Fibroblast of lung (primary cell): ENCODE measurements around the gene FBN3. TPM values are rescaled to one million over a fixed set of nuclear protein-coding genes. Genes with fewer than 3 reads are reported as not detected.

Experiments used
- DNase-seq, 2 donors: peaks; one replicate each; pipeline versions ENCODE4 v3.0.0 to v3.0.0-alpha.2; 2010; ENCODE audit warnings: low read depth in 2 of 2
- H2AFZ ChIP-seq: 2 replicates; pipeline ENCODE4 v1.5.1; 2012; ENCODE audit warnings: low read length, control low read depth, inconsistent platforms
- H3K27ac ChIP-seq: 2 replicates; pipeline ENCODE4 v1.5.1; 2011; ENCODE audit warnings: low read length, control low read depth; ENCODE audit not compliant: insufficient read depth
- H3K27me3 ChIP-seq: 2 replicates; pipeline ENCODE4 v1.5.1; 2011; ENCODE audit warnings: mild to moderate bottlenecking, low read length; ENCODE audit not compliant: control insufficient read depth, insufficient read depth
- H3K36me3 ChIP-seq: 2 replicates; pipeline ENCODE4 v1.5.1; 2011; ENCODE audit warnings: low read length; ENCODE audit not compliant: control insufficient read depth, insufficient read depth
- H3K4me1 ChIP-seq: 2 replicates; pipeline ENCODE4 v1.5.1; 2011; ENCODE audit warnings: low read length; ENCODE audit not compliant: control insufficient read depth, insufficient read depth; ENCODE audit errors: extremely low read depth
- H3K4me2 ChIP-seq: 2 replicates; pipeline ENCODE4 v1.5.1; 2011; ENCODE audit warnings: low read length, control low read depth; ENCODE audit not compliant: insufficient read depth; ENCODE audit errors: extremely low read depth
- H3K4me3 ChIP-seq, 4 experiments: fragments of 200-600 bp in 1 of 4; sonication (generic) in 1 of 4; replicated peaks in 1 of 4; 2 replicates each; pipeline ENCODE4 v1.5.1; 2011 to 2016; ENCODE audit warnings: low read length in 4 of 4, low read depth in 3 of 4, mild to moderate bottlenecking in 3 of 4, control low read depth in 2 of 4, inconsistent platforms in 1 of 4, mixed read lengths in 1 of 4; ENCODE audit not compliant: insufficient read depth in 1 of 4; ENCODE audit errors: control extremely low read depth in 1 of 4
- H3K79me2 ChIP-seq: 2 replicates; pipeline ENCODE4 v1.5.1; 2012; ENCODE audit warnings: mild to moderate bottlenecking, low read length, inconsistent platforms; ENCODE audit not compliant: control insufficient read depth, insufficient read depth
- H3K9ac ChIP-seq: 2 replicates; pipeline ENCODE4 v1.5.1; 2011; ENCODE audit warnings: mild to moderate bottlenecking, low read length, control low read depth; ENCODE audit not compliant: insufficient read depth
- H3K9me3 ChIP-seq: 2 replicates; pipeline ENCODE4 v1.5.1; 2012; ENCODE audit warnings: low read depth, low read length; ENCODE audit not compliant: control insufficient read depth, insufficient read depth
- H4K20me1 ChIP-seq: 2 replicates; pipeline ENCODE4 v1.5.1; 2011; ENCODE audit warnings: low read length; ENCODE audit not compliant: control insufficient read depth, insufficient read depth; ENCODE audit errors: extremely low read depth
- EZH2 ChIP-seq: IDR thresholded peaks from 2 replicates; pipeline ENCODE4 v1.5.1; 2012; ENCODE audit warnings: low read length, control low read depth, mild to moderate bottlenecking; ENCODE audit errors: missing control alignments
- polyA plus RNA-seq, 2 donors: library from polyadenylated mRNA; depleted of rRNA in 1 of 2; stranded (reverse) in 1 of 2; unstranded in 1 of 2; fragments of >200 nt; gene quantifications; 2 replicates each; pipeline ENCODE4 v1.2.1, GENCODE V29; 2011 to 2012; ENCODE audit warnings: missing spikeins in 1 of 2
- total RNA-seq: library from RNA; depleted of rRNA; stranded (reverse); fragments of >200 nt; gene quantifications from 2 replicates; pipeline ENCODE4 v1.2.1, GENCODE V29; 2014
- TF ChIP-seq, protein P1 (sequence below), 2 donors: IDR thresholded peaks in 1 of 2; conservative IDR thresholded peaks in 1 of 2; 1 replicate in 1 of 2; 2 replicates in 1 of 2; pipeline ENCODE4 v1.5.1; 2011 to 2012; ENCODE audit warnings: low read length in 2 of 2, control low read depth in 1 of 2, inconsistent platforms in 1 of 2, low read depth in 1 of 2, mild to moderate bottlenecking in 1 of 2

The FBN3 gene
- total and polyA plus RNA-seq, 2 donors (not counting 1 experiment from before 2014, with no cell fraction given), result under 0.01 TPM; not detected in 1

DNA sequence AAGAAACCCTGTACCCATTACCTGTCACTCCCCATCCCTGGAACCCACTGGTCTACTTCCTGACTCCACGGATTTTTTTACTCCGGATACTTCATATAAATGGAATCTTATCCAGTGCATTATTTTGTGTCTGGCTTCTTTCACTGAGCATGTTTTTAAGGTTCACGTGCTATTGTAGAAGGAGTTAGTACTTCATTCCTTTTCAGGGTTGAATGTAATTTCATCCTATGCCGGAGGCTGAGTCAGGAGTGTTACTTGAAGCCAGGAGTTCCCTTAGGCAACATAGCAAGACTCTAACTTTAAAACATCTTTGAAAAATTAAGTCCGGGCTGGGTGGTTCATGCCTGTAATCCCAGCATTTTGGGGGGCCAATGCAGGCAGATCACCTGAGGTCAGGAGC is 126.0 kb downstream of the FBN3 start:
- no peak overlapping the region for H2AFZ ChIP-seq
- H3K4me1 ChIP-seq, result no peaks in the 10 kb centered on the region
- H3K9ac ChIP-seq, result no peak overlapping the region
- no peaks in the 10 kb centered on the region for H3K27me3 ChIP-seq
- H3K27ac ChIP-seq, result no peak overlapping the region
- no peaks in the 10 kb centered on the region for H3K9me3 ChIP-seq
- no peak for DNase-seq
- no peaks in the 10 kb centered on the region for H3K36me3 ChIP-seq
- H3K4me3 ChIP-seq, result no peak overlapping the region
- H3K4me2 ChIP-seq, result no peak overlapping the region
- H3K79me2 ChIP-seq, result no peaks in the 10 kb centered on the region
- no peaks in the 10 kb centered on the region for H4K20me1 ChIP-seq
- TF ChIP-seq, protein P1, sequence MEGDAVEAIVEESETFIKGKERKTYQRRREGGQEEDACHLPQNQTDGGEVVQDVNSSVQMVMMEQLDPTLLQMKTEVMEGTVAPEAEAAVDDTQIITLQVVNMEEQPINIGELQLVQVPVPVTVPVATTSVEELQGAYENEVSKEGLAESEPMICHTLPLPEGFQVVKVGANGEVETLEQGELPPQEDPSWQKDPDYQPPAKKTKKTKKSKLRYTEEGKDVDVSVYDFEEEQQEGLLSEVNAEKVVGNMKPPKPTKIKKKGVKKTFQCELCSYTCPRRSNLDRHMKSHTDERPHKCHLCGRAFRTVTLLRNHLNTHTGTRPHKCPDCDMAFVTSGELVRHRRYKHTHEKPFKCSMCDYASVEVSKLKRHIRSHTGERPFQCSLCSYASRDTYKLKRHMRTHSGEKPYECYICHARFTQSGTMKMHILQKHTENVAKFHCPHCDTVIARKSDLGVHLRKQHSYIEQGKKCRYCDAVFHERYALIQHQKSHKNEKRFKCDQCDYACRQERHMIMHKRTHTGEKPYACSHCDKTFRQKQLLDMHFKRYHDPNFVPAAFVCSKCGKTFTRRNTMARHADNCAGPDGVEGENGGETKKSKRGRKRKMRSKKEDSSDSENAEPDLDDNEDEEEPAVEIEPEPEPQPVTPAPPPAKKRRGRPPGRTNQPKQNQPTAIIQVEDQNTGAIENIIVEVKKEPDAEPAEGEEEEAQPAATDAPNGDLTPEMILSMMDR (conservative IDR thresholded peaks at IDR 0.05 in 1 of 2, IDR thresholded peaks at IDR 0.05 in 1 of 2; ENCODE audit: low read depth in 1 of 2, low read length in 2 of 2), result no peak

DNA sequence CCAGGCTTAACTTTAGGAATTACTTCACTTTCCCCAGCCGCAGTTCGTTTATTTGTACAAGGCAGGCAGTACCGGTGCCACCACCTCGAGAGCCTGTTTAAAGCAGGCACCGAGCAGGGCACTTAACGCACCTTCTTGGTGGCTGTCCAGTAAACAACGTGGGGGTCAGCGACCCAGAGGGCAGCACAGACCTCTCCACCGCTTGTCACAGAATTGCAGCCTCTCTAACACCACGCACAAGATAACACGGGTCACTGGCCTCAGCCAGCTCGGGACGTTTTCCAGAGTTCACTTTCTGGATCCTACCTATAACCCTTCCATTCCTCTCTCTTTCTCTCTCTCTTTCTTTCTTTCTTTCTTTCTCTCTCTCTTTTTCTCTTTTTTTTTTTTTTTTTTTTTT is 127.1 kb downstream of the FBN3 start:
- Histone ChIP-seq H4K20me1 (no peaks in the 10 kb centered on the region), H3K9me3 (no peaks in the 10 kb centered on the region), H3K27ac (no peak overlapping the region), H3K27me3 (no peaks in the 10 kb centered on the region), H2AFZ (no peak overlapping the region), H3K4me3 (no peak overlapping the region), H3K79me2 (no peaks in the 10 kb centered on the region), H3K4me2 (no peak overlapping the region), H3K4me1 (no peaks in the 10 kb centered on the region), H3K36me3 (no peaks in the 10 kb centered on the region), H3K9ac (no peak overlapping the region)
- DNase-seq, result no peak
- no peak for TF ChIP-seq EZH2
- TF ChIP-seq, protein P1 (conservative IDR thresholded peaks at IDR 0.05 in 1 of 2, IDR thresholded peaks at IDR 0.05 in 1 of 2; ENCODE audit: low read depth in 1 of 2, low read length in 2 of 2), result no peak

- Histone ChIP-seq H3K4me2 (no peak overlapping the region), H3K27ac (no peak overlapping the region), H4K20me1 (no peaks in the 10 kb centered on the region), H3K27me3 (no peaks in the 10 kb centered on the region), H3K4me3 (no peak overlapping the region), H2AFZ (no peak overlapping the region), H3K4me1 (no peaks in the 10 kb centered on the region), H3K9ac (no peak overlapping the region), H3K36me3 (no peaks in the 10 kb centered on the region), H3K9me3 (no peaks in the 10 kb centered on the region), H3K79me2 (no peaks in the 10 kb centered on the region)
- TF ChIP-seq, protein P1 (conservative IDR thresholded peaks at IDR 0.05 in 1 of 2, IDR thresholded peaks at IDR 0.05 in 1 of 2; ENCODE audit: low read depth in 1 of 2, low read length in 2 of 2), result no peak
- no peak for TF ChIP-seq EZH2
- no peak for DNase-seq
Observed at GRCh38 chr19:8021374-8021773, 128.0 kb downstream of the FBN3 start.
